ENCODE measurements around the gene EXOG. TPM values are rescaled to one million over a fixed set of nuclear protein-coding genes. Genes with fewer than 3 reads are reported as not detected.

Gene EXOG
- total RNA-seq, 1 donor from 2014 or later = 26.2 TPM

DNA sequence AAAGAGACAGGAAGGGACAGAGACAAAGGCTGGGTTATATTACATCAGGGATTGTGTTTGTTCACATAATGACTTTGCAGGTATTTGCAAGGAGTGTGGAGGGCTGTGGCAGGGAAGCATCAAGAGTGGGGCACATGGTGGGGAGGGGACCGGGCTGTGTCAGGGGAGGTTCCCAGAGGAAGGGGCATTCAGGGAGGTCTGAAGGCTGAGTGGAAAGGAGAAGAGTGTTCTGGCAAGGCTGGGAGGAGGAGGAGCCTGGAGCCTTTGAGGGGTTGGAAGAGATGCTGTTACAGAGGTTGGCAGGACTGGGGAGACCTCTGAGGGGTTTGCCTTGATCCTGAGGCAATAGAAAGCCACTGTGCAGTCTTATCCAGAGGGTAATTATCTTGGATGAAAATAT is 49.4 kb downstream of the EXOG start:
- Mint-ChIP-seq H3K4me3 (no peak overlapping the region), H3K27me3 (ENCODE audit: low read depth) (no peaks in the 10 kb centered on the region), H3K9me3 (no peaks in the 10 kb centered on the region), H3K4me1 (no peaks in the 10 kb centered on the region), H3K36me3 (ENCODE audit: low read depth) (peaks cover 2% of the 10 kb centered on the region), H3K27ac (ENCODE audit: unreplicated experiment) (no peak overlapping the region)
- TF ChIP-seq, protein P1, sequence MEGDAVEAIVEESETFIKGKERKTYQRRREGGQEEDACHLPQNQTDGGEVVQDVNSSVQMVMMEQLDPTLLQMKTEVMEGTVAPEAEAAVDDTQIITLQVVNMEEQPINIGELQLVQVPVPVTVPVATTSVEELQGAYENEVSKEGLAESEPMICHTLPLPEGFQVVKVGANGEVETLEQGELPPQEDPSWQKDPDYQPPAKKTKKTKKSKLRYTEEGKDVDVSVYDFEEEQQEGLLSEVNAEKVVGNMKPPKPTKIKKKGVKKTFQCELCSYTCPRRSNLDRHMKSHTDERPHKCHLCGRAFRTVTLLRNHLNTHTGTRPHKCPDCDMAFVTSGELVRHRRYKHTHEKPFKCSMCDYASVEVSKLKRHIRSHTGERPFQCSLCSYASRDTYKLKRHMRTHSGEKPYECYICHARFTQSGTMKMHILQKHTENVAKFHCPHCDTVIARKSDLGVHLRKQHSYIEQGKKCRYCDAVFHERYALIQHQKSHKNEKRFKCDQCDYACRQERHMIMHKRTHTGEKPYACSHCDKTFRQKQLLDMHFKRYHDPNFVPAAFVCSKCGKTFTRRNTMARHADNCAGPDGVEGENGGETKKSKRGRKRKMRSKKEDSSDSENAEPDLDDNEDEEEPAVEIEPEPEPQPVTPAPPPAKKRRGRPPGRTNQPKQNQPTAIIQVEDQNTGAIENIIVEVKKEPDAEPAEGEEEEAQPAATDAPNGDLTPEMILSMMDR (conservative IDR thresholded peaks at IDR 0.05) = no peak
- no peak for DNase-seq (ENCODE audit: low read depth, low spot score)

DNA sequence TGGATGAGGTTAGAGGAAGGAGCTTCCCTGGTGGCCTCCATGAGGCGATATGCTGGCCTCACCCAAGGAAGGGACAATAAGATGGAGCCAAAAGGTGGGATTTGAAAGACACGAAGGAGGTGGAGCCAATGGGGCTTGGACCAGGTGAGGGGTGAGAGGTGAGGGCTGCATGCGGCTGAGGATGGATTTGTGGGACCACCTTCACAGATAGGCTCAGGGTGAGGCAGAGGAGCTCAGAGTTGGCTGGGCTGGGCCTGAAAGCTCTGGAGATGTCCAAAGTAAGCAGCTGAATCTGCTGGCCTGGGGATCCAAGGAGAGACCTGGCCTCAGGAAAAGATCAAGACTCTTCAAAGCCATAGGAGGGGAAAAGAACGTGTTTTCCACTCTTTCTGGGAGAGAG is 49.8 kb downstream of the EXOG start:
- Mint-ChIP-seq H3K4me1 (no peaks in the 10 kb centered on the region), H3K27me3 (ENCODE audit: low read depth) (no peaks in the 10 kb centered on the region), H3K9me3 (peaks cover 3% of the 10 kb centered on the region), H3K36me3 (ENCODE audit: low read depth) (peaks cover 5% of the 10 kb centered on the region), H3K27ac (ENCODE audit: unreplicated experiment) (no peak overlapping the region), H3K4me3 (no peak overlapping the region)
- TF ChIP-seq, protein P1 (conservative IDR thresholded peaks at IDR 0.05) = no peak
- DNase-seq (ENCODE audit: low read depth, low spot score) = no peak

DNA sequence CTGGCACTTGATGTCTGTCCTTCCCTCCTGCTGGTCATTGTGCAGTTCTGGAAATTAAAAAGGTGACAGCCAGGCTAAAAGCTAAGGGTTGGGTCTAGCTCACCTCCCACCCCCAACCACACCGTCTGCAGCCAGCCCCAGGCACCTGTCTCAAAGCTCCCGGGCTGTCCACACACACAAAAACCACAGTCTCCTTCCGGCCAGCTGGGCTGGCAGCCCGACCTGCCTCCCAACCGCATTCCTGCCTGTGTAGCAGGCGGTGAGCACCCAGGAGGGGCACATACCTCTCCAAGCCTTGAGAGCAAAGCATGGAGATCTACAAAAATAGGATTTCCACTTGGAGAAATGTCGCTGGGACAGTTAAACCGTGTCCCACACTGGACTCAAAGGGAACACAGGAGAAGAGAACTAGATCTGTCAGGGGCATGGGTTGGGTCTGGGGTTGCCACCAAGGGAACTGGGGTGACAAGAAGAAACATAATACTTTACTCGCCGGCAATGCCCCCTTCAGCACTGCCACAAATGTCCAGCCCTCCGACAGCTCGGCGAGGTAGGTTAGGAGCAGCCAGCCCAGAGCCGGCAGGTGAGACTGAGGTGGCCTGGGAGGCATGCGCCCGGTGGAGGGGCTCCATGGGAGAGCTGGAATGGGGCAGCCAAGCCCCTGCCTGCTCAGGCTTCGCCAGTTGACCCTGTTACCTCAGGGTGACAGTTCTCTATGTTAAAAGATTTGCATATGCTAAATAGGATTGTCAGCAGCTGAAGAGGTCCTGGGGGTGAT is 52.2 kb downstream of the EXOG start:
- no peak overlapping the region for H3K4me3 Mint-ChIP-seq
- no peaks in the 10 kb centered on the region for H3K27me3 Mint-ChIP-seq (ENCODE audit: low read depth)
- no peak overlapping the region for H3K27ac Mint-ChIP-seq (ENCODE audit: unreplicated experiment)
- TF ChIP-seq, protein P1 (conservative IDR thresholded peaks at IDR 0.05) = no peak
- H3K4me1 Mint-ChIP-seq = no peaks in the 10 kb centered on the region
- H3K9me3 Mint-ChIP-seq = peaks cover 3% of the 10 kb centered on the region
- no peak for DNase-seq (ENCODE audit: low read depth, low spot score)
- H3K36me3 Mint-ChIP-seq (ENCODE audit: low read depth) = peaks cover 5% of the 10 kb centered on the region

DNA sequence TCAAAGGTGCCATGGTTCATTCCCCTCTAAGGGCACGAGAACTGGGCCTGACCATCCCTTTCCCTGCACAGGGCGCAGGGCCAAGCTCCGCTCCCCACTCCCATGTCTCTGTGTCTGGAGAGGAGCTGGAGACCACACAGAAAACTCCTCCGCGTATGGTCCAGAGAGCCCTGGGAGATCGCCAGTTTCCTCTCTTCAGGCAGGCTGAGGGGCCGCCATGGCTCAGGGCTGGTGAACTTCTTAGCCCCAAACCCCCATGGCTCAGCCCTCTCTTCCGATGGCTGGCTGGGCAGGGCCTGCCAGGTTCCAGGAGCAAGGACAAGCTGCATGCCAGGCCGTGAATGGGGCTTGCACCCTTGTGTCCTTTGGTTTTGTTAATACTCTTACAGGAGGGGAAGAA is 52.9 kb downstream of the EXOG start:
- DNase-seq (ENCODE audit: low read depth, low spot score) = no peak
- no peak overlapping the region for H3K4me3 Mint-ChIP-seq
- peaks cover 3% of the 10 kb centered on the region for H3K9me3 Mint-ChIP-seq
- no peaks in the 10 kb centered on the region for H3K4me1 Mint-ChIP-seq
- no peak overlapping the region for H3K27ac Mint-ChIP-seq (ENCODE audit: unreplicated experiment)
- no peaks in the 10 kb centered on the region for H3K27me3 Mint-ChIP-seq (ENCODE audit: low read depth)
- peaks cover 5% of the 10 kb centered on the region for H3K36me3 Mint-ChIP-seq (ENCODE audit: low read depth)
- TF ChIP-seq, protein P1 (conservative IDR thresholded peaks at IDR 0.05) = no peak

DNA sequence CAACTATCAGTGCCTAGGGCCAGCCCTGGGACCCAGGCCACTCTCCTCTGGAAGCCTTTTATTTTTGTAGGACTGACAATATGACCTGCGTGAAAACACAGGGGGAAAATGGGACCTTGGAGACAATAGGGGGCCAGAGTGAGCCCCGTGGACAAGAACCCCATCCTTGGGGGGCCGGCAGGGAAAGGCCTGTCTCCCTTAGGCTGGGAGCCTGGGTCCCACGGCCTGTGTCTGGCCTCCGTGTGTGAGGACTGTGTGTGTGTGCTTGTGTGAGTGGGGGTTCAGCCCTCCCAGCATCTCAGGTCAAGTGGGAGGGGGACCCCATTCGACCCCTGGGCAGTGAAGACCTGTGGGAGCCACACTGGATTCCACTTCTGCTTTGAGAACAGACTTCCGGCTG is 53.3 kb downstream of the EXOG start:
- no peaks in the 10 kb centered on the region for H3K27me3 Mint-ChIP-seq (ENCODE audit: low read depth)
- no peak overlapping the region for H3K4me3 Mint-ChIP-seq
- H3K27ac Mint-ChIP-seq (ENCODE audit: unreplicated experiment) = no peak overlapping the region
- TF ChIP-seq, protein P1 (conservative IDR thresholded peaks at IDR 0.05) = no peak
- H3K4me1 Mint-ChIP-seq = no peaks in the 10 kb centered on the region
- peaks cover 3% of the 10 kb centered on the region for H3K9me3 Mint-ChIP-seq
- peaks cover 5% of the 10 kb centered on the region for H3K36me3 Mint-ChIP-seq (ENCODE audit: low read depth)
- no peak for DNase-seq (ENCODE audit: low read depth, low spot score)
